C4-2B (cell line): ENCODE data around the gene PCDHA6.

Source experiments
- ZFX ChIP-seq: fragments of 450-650 bp; IDR thresholded peaks from 2 replicates; pipeline ENCODE4 v1.6.1; 2017
- TF ChIP-seq, protein P1 (sequence below): fragments of 450-650 bp; conservative IDR thresholded peaks from 2 replicates; pipeline ENCODE4 v1.5.1; 2017; ENCODE audit warnings: mild to moderate bottlenecking

DNA sequence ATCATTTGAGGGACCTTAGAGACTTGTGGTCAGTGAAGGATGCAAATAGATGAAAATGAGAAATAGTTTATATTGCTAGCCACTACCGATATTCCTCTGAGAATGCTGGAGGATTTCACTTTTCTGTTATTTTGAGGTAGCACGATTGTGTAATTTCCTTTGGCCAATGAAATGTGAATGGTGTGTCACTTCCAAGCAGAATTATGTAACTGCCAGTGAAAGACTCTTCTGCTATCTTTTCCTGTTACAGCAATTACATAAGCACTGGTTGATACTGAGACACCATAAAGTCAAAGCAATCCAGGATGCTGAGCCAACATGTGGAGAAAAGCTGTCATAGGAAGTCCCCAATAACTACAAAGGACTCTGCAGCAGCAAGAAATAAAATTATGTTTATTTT is 36.7 kb upstream of the PCDHA6 start:
- TF ChIP-seq, protein P1, sequence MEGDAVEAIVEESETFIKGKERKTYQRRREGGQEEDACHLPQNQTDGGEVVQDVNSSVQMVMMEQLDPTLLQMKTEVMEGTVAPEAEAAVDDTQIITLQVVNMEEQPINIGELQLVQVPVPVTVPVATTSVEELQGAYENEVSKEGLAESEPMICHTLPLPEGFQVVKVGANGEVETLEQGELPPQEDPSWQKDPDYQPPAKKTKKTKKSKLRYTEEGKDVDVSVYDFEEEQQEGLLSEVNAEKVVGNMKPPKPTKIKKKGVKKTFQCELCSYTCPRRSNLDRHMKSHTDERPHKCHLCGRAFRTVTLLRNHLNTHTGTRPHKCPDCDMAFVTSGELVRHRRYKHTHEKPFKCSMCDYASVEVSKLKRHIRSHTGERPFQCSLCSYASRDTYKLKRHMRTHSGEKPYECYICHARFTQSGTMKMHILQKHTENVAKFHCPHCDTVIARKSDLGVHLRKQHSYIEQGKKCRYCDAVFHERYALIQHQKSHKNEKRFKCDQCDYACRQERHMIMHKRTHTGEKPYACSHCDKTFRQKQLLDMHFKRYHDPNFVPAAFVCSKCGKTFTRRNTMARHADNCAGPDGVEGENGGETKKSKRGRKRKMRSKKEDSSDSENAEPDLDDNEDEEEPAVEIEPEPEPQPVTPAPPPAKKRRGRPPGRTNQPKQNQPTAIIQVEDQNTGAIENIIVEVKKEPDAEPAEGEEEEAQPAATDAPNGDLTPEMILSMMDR: no peak
- no peak for TF ChIP-seq ZFX
